Progenitor cell of endocrine pancreas (in vitro differentiated cells): ENCODE results near the gene APPL1. TPM values are rescaled to one million over a fixed set of nuclear protein-coding genes. Genes with fewer than 3 reads are reported as not detected.

Experiments used
- DNase-seq: peaks from one replicate; pipeline ENCODE4 v3.0.0; 2021; ENCODE audit warnings: low spot score; ENCODE audit not compliant: unreplicated experiment
- H3K27ac Mint-ChIP-seq: 2 replicates; pipeline ENCODE4 v1.8.0; 2021; ENCODE audit warnings: mild to moderate bottlenecking, moderate library complexity, mixed read lengths
- H3K27me3 Mint-ChIP-seq: 2 replicates; pipeline ENCODE4 v1.8.0; 2021; ENCODE audit warnings: mixed read lengths
- H3K36me3 Mint-ChIP-seq: 2 replicates; pipeline ENCODE4 v1.8.0; 2022; ENCODE audit warnings: mixed read lengths; ENCODE audit not compliant: insufficient read depth
- H3K4me1 Mint-ChIP-seq: 2 replicates; pipeline ENCODE4 v1.8.0; 2021; ENCODE audit warnings: low read depth, mixed read lengths
- H3K4me3 Mint-ChIP-seq: 2 replicates; pipeline ENCODE4 v1.8.0; 2021; ENCODE audit warnings: low read depth, mild to moderate bottlenecking, moderate library complexity, mixed read lengths
- H3K9me3 Mint-ChIP-seq: 2 replicates; pipeline ENCODE4 v1.8.0; 2021; ENCODE audit warnings: low read depth, mixed read lengths
- total RNA-seq: library from RNA; stranded (reverse); gene quantifications from 2 replicates; pipeline ENCODE4 v1.2.1, GENCODE V29; 2021
- TF ChIP-seq, protein P1 (sequence below): fragments of 200-600 bp; sonication (generic); IDR thresholded peaks from one replicate; pipeline ENCODE4 v1.5.0; 2021; ENCODE audit warnings: antibody characterized with exemption, mild to moderate bottlenecking; ENCODE audit not compliant: unreplicated experiment

APPL1 gene
- total RNA-seq, 1 donor from 2014 or later: 37.3 TPM

DNA sequence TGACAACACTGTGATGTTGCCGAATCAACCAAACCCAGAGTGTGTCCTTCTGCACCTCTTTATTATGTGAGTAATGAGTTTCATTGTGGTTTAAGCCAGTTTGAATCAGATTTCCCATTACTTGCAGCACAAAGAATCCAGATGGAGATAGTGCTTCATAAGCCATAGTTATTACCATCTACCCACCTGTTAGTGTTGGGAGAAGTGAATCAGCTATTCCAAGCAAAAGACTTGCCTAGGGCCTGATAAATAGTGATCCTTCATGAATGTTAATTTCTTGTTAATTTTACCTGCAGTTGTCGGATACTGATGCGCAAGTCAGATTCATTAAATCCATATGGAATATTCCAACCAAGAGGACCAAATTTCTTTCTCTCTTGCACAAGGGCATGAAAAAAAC, 86.7 kb downstream of the APPL1 start:
- DNase-seq: no peak
- H3K27ac Mint-ChIP-seq: no peak overlapping the region
- no peak overlapping the region for H3K4me3 Mint-ChIP-seq
- H3K4me1 Mint-ChIP-seq: peaks cover 5% of the 10 kb centered on the region
- H3K9me3 Mint-ChIP-seq: peaks cover 9% of the 10 kb centered on the region
- H3K27me3 Mint-ChIP-seq: peaks cover 2% of the 10 kb centered on the region
- TF ChIP-seq, protein P1, sequence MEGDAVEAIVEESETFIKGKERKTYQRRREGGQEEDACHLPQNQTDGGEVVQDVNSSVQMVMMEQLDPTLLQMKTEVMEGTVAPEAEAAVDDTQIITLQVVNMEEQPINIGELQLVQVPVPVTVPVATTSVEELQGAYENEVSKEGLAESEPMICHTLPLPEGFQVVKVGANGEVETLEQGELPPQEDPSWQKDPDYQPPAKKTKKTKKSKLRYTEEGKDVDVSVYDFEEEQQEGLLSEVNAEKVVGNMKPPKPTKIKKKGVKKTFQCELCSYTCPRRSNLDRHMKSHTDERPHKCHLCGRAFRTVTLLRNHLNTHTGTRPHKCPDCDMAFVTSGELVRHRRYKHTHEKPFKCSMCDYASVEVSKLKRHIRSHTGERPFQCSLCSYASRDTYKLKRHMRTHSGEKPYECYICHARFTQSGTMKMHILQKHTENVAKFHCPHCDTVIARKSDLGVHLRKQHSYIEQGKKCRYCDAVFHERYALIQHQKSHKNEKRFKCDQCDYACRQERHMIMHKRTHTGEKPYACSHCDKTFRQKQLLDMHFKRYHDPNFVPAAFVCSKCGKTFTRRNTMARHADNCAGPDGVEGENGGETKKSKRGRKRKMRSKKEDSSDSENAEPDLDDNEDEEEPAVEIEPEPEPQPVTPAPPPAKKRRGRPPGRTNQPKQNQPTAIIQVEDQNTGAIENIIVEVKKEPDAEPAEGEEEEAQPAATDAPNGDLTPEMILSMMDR: no peak
- H3K36me3 Mint-ChIP-seq: peaks cover 1% of the 10 kb centered on the region

Other genes with a start within 250 kb of the APPL1 start
- 0.14 and 0.16 TPM in 2 replicates for gene SPATA12, start 167.1 kb upstream of the APPL1 start, total RNA-seq
- gene IL17RD, start 62.4 kb upstream of the APPL1 start, total RNA-seq: 30.4 and 37.9 TPM in 2 replicates
- 0.80 and 0.96 TPM in 2 replicates for gene HESX1, start 27.8 kb upstream of the APPL1 start, total RNA-seq
- gene ASB14, start 65.0 kb downstream of the APPL1 start, total RNA-seq: not detected in 2 replicates